ENCODE measurements around the gene ARHGAP30.
A peak's percentile ranks its signal among the peaks of the same experiment; 100 is the strongest.

ARHGAP30 gene

DNA sequence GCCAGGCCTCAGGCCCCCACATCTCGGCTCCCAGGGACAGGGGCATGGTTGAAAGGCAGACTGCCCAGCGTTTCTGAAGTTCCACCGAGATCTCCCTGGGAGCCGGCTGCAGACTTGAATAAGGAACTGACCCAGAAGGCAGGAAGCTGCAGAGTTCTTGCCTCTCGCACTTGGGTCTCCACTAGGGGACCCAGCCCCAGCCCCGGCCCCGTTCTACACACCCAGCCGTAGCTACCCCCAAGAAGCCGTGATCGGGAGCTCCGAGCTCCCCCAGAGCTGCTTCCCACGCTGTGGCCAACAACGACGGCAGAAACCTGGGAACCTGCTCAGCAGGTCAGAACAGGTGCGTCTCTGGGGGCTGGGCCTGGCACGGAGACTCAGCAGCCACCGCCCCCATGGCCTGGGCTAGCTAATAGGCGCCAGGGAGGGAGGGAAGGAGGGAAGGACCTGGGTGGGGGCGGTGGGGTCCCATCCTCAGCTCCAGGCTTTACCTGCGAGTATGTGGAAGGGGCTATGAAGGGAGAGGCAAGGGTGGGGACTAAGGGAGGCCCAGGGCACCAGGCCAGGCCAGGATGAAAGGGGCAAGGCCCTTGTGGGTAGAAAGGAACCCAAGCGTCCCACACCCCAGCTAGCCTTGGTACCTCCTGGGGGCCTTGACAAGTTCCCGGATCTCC, 19.7 kb upstream of the ARHGAP30 start, which contains the start of gene NECTIN4:
NECTIN4 (minus strand) TSS at position 308 of the 674 bp plus-strand sequence; CDS start at position 46, 262 bp downstream.
- no peak for DNase-seq (ENCODE audit: low spot score)

DNA sequence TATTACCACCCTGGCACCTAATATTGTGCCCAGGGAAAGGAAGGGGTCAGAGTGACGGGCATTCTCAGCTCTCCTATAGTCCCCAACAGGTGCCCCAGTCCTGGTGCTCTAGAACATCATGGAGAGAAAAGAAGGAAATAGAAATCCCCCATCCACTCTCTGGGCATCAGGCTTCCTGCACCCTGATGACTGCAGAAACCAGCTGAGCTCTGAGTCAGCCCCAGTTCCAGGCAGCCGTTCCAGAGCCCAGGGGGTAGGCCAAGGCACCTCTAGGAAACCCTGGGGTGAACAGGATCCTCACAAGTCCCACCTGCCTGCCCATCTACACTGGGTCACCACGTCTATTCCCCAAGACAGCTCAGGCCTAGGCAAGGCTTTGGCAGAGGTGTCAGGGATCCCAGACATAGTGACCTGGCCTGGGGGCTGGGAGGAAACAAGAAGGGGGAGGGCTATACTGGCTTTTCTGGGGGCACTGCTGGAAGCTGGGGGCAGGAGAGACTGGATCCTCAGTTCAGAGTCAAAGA, 19.0 kb upstream of the ARHGAP30 start:
- DNase-seq (ENCODE audit: low spot score): no peak

GRCh38 chr1:161086457-161086856, 16.8 kb upstream of the ARHGAP30 start:
- no peak for DNase-seq (ENCODE audit: low spot score)

DNA sequence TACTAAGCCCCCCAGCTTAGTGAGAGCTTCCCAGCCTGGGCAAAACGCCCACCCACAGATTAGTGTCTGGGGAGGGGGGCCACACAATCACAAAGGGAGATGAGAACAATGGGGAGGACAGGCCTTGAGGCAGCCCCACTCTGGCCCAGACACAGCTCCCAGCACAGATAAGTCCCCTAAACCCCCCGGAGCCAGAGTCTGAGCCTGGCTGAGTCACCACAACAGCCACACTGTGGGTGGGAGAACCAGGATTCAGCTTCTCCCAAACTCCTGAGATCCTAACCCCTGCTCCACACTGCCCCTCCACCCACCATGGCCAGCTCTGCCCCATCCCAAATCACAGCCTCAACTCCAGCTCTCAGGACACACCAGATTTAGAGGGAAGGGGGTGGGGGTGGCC, 15.5 kb upstream of the ARHGAP30 start:
- no peak for DNase-seq (ENCODE audit: low spot score)

GRCh38 chr1:161084597-161084988, 14.9 kb upstream of the ARHGAP30 start:
- no peak for DNase-seq (ENCODE audit: low spot score)

- DNase-seq (ENCODE audit: low spot score): no peak
Measured at GRCh38 chr1:161083748-161084596, 14.3 kb upstream of the ARHGAP30 start.

DNA sequence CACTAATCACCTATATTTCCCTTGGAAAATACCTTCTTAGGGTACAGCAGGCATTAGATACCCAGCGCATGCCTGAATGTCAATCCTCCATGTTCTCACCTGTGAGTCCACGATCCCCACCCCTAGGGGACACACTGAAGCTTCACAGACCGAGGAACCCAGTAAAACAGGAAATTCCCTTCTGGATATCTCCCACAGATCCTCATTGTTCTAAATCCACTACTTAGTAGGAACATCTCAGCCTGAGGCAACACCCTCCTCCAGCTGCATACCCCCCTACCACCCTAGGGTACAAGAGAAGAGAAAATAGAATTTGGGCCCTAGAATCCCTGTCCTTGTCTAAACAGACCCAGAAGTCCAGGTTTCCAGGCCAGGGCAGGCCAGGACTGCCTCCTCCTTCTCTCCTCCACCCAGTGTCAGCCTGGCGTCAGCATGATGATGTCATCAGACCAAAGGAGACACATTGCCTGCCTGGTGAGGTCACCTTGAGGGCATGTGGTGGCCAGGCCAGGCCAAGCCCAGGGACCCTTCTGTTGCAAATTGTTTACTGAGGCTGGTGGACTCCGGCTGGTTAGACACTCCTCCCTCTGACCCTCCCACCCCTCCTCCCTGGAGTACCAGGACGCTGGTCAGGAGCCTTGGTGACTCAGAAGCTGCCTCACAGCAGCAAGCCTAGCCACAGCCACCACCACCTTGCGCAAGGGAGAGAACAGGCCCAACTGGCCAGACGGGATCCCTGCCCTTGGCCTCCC, 13.5 kb upstream of the ARHGAP30 start:
- no peak for DNase-seq (ENCODE audit: low spot score)

GRCh38 chr1:161082483-161082882, 12.8 kb upstream of the ARHGAP30 start:
- DNase-seq (ENCODE audit: low spot score): no peak

DNA sequence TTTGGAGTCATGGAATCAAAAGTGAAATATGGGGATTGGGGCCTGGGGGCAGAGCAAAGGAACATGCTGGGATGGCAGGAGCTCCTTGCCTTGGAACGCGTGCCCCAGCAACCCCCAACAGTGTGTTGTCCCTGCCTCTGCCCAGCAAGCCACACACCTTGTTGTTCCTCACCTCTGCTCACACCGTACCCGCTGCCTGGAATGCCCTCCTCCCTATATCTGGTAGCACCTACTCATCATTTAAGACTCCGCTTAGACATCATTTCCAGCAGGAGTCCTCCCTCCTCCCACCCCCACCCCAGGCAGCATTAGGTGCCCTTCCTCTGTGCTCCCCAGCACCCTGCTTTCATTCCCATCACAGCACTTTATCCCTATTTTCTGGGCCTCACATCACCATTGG, 11.8 kb upstream of the ARHGAP30 start:
- DNase-seq (ENCODE audit: low spot score): no peak

DNA sequence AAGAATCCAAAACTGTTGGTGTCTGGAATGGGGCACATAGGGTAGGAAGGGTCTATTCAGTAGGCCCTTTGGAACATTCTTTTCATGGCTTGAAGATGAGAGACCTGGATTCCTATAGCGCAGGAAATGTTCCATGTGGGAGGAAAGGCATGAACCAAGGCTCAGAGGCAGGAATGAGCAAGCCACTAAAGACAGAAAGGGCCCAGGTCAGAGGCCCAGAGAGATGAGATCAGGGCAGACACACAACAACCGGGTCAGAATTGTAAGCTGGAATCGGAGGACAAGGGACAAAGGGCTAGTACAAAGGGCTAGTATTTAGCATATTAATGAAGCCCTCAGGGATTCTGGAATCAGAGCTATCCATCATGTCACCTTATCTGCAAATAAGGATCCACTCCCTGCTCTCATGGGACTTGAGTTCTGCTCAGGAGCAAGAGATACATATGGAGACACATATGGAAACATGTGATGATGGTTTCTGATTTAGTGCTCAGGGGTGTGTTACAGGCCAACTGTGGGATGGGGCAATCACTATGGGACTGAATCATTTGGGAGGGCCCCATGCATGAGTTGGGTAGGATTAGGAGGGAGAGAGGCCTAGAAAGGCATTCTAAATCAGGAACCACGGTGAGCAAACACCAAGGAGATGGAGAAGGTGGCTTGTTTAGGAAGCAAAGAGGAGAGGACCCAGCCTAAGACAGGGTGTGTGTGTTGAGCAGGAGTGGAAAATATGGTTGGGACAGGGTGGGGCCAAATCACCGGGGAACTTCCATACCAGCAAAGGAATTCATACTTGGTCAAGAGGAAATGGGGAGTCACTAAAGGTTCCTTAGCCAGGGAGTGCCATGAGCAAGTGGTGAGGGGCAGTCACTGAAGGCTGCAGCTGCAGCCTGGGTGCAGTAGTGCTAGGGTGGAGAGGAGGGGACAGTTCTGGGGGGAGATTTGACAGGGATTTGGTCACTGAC, 11.0 kb upstream of the ARHGAP30 start:
- DNase-seq (ENCODE audit: low spot score): no peak

DNA sequence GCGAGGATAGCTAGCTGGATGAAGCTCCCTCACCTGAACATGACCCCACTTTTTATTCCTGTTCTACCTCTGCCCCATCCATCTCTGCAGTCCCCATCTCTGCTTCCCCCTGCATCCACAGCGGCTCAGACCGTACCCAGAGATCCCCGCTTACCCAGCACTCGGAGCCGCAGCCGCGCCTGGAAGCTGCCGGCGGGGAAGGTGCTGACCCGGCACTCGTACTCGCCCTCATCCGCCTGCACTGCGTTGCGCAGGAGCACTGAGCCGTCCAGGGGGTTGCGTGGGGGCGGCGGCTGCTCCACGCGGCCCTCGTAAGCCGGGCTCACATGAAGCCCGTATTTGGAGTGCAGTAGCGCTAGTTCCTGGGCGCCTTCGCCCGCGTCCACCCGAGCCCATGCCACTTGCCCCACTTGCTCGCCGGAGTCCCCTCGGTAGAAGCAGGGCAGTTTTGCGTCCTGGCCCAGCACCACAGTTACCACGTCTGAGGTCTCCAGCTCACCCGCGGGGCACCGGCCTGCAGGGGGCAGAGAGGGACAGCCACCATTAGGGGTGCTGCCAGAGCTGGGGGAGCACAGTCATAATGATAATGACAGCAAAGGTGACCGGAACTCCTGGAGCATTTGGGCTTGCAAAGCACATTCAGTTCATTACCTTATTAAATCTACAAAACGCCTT, 9.9 kb upstream of the ARHGAP30 start:
- DNase-seq (ENCODE audit: low spot score): no peak

DNA sequence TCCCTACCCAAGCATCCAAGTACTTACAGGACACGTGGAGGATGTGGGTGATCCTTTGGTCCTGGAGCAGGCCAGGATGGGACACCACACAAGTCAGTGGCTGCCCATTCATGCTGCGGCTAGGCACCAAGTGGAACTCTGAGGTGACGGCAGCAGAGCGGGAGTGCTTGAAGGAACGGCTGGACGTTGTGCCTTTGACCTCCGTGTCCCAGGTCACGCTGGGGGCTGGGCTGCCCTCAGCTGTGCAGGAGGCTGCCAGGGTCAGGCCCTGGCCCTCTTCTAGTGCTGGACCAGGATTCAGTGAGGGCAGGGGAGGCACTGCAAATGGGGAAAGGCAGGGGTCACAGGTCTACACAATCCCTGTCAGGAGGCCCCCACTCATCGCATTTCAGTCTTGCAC, 7.7 kb upstream of the ARHGAP30 start:
- DNase-seq (ENCODE audit: low spot score): no peak

GRCh38 chr1:161076410-161076809, 6.7 kb upstream of the ARHGAP30 start:
- no peak for DNase-seq (ENCODE audit: low spot score)

DNA sequence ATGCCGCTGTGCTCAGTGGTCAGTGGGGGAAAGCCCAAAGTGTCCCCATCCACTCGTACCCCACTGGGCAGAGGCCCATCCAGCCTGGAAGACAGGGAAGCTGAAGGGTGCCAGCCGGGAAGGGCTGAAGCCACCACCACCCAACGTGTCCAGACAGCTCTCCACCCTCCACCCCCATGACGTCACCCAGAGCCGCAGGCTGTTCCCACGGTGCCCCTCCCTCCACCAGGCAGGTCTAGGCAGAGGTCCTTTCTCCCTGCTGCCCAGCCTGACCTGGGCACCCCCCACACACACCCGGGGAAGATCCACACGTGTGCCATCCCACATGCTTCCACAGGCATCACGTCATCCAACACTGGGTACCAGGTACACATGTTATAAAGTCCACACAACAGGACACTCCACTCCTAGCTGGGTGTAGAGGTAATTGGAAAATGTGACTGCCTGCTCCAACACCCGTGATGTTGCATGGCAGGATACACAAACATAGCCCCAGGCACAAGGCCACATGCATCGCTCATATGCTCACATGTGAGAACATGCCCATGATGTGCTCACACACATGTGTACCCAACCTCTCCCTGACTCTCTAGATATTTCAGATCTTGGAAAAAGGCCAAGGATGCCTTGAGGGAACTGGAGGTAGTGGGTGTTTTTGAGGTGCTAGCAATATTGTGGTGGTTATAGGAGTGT, 5.1 kb upstream of the ARHGAP30 start:
- DNase-seq (ENCODE audit: low spot score): no peak

GRCh38 chr1:161073474-161074121, 3.9 kb upstream of the ARHGAP30 start:
- no peak for DNase-seq (ENCODE audit: low spot score)

- no peak for DNase-seq (ENCODE audit: low spot score)
Measured at GRCh38 chr1:161072751-161073449, 3.2 kb upstream of the ARHGAP30 start.

DNA sequence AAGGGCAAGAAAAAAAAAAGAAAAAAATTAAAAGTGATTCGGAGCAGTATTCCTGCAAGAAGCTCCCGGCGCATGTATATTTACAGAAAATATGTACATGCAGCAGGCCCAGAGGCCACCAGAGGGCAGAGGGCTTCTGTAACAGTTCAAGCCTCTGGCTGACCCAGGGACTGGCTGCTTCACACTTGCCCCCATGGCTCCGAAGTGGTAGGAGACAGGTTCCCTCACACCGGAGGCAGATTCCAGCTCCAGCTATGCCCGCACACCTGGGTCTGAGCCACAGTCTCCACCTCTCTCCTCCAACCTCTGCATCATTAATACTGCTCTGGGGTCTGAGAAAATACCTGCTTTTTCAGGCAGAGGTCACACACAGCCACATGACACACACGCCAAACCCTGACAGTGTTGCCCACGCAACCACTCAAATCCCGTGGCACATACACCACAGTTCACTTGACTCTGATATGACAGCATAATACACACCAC, 2.2 kb upstream of the ARHGAP30 start:
- peak; percentile 45 for DNase-seq (ENCODE audit: low spot score)

GRCh38 chr1:161070761-161071160, 1.1 kb upstream of the ARHGAP30 start:
- DNase-seq (ENCODE audit: low spot score): no peak

GRCh38 chr1:161069241-161069640, 450 bp downstream of the ARHGAP30 start:
- DNase-seq (ENCODE audit: low spot score): no peak

Data from hematopoietic multipotent progenitor cell treated with erythropoietin and hydrocortisone succinate and interleukin-3 and kit ligand, for 15 days (in vitro differentiated cells).